ENCODE measurements around the gene CBLB. TPM values are rescaled to one million over a fixed set of nuclear protein-coding genes. Genes with fewer than 3 reads are reported as not detected.
"Not testable (repeated sequence)": the region's sequence is repeated elsewhere in the genome, so short reads cannot be mapped to it uniquely, and the experiment has no call there.

Gene CBLB
- total RNA-seq, 1 donor from 2014 or later = 146 TPM

GRCh38 chr3:105765308-105765639 is 103.5 kb downstream of the CBLB start:
- intact Hi-C loops (cut with micrococcal nuclease) = no loop called here
- peaks cover 32% of the 10 kb centered on the region for H3K9me3 Mint-ChIP-seq

GRCh38 chr3:105764378-105765307 is 104.2 kb downstream of the CBLB start:
- H3K4me1 Mint-ChIP-seq (ENCODE audit: low read depth) = peaks cover 58% of the 10 kb centered on the region
- H3K4me3 Mint-ChIP-seq (ENCODE audit: low read depth) = peak overlapping the region; percentile 55
- no peak for DNase-seq (ENCODE audit: low spot score)
- intact Hi-C loops (cut with micrococcal nuclease) = loop anchor here (1.0 to 5.0 kb wide), 3 partner anchors 10 to 568 kb away; no protein-coding TSS in a partner anchor
- peak overlapping the region; percentile 92 for H3K27ac Mint-ChIP-seq
- H3K36me3 Mint-ChIP-seq (ENCODE audit: low read depth) = peaks cover 84% of the 10 kb centered on the region
- H3K27me3 Mint-ChIP-seq (ENCODE audit: low read depth) = no peaks in the 10 kb centered on the region
- H3K9me3 Mint-ChIP-seq = peaks cover 32% of the 10 kb centered on the region

More at GRCh38 chr3:105765308-105765639, 103.5 kb downstream of the CBLB start:
- Mint-ChIP-seq H3K27ac (peak overlapping the region; percentile 92), H3K27me3 (ENCODE audit: low read depth) (no peaks in the 10 kb centered on the region), H3K4me1 (ENCODE audit: low read depth) (peaks cover 61% of the 10 kb centered on the region), H3K4me3 (ENCODE audit: low read depth) (no peak overlapping the region), H3K36me3 (ENCODE audit: low read depth) (peaks cover 86% of the 10 kb centered on the region)
- no peak for DNase-seq (ENCODE audit: low spot score)

GRCh38 chr3:105763659-105764036 is 105.2 kb downstream of the CBLB start:
- no peak for DNase-seq (ENCODE audit: low spot score)
- intact Hi-C loops (cut with micrococcal nuclease) = loop anchor here (1.0 to 5.0 kb wide), 3 partner anchors 10 to 569 kb away; no protein-coding TSS in a partner anchor
- peaks cover 53% of the 10 kb centered on the region for H3K4me1 Mint-ChIP-seq (ENCODE audit: low read depth)
- peak overlapping the region; percentile 71 for H3K27ac Mint-ChIP-seq
- peaks cover 85% of the 10 kb centered on the region for H3K36me3 Mint-ChIP-seq (ENCODE audit: low read depth)
- H3K9me3 Mint-ChIP-seq = peaks cover 36% of the 10 kb centered on the region
- peak overlapping the region; percentile 11 for H3K4me3 Mint-ChIP-seq (ENCODE audit: low read depth)
- no peaks in the 10 kb centered on the region for H3K27me3 Mint-ChIP-seq (ENCODE audit: low read depth)

- Mint-ChIP-seq H3K36me3 (ENCODE audit: low read depth) (peaks cover 86% of the 10 kb centered on the region), H3K27ac (peak overlapping the region; percentile 71), H3K4me1 (ENCODE audit: low read depth) (peaks cover 50% of the 10 kb centered on the region), H3K4me3 (ENCODE audit: low read depth) (no peak overlapping the region), H3K9me3 (peaks cover 38% of the 10 kb centered on the region), H3K27me3 (ENCODE audit: low read depth) (no peaks in the 10 kb centered on the region)
- DNase-seq (ENCODE audit: low spot score) = no peak
- intact Hi-C loops (cut with micrococcal nuclease) = loop anchor here (5.0 kb wide), 1 partner anchor 569 kb away; no protein-coding TSS in a partner anchor
These were observed 105.8 kb downstream of the CBLB start for GRCh38 chr3:105762749-105763658.

GRCh38 chr3:105762214-105762613 is 106.6 kb downstream of the CBLB start:
- not testable (repeated sequence) for DNase-seq (ENCODE audit: low spot score); H3K27me3 Mint-ChIP-seq (ENCODE audit: low read depth); H3K27ac Mint-ChIP-seq; H3K4me3 Mint-ChIP-seq (ENCODE audit: low read depth)
- Mint-ChIP-seq H3K4me1 (ENCODE audit: low read depth) (peaks cover 48% of the 10 kb centered on the region), H3K9me3 (peaks cover 45% of the 10 kb centered on the region), H3K36me3 (ENCODE audit: low read depth) (peaks cover 90% of the 10 kb centered on the region)
- intact Hi-C loops (cut with micrococcal nuclease) = loop anchor here (5.0 kb wide), 1 partner anchor 570 kb away; no protein-coding TSS in a partner anchor

GRCh38 chr3:105759442-105760078 is 109.3 kb downstream of the CBLB start:
- Mint-ChIP-seq H3K9me3 (peaks cover 49% of the 10 kb centered on the region), H3K27me3 (ENCODE audit: low read depth) (no peaks in the 10 kb centered on the region), H3K4me1 (ENCODE audit: low read depth) (peaks cover 43% of the 10 kb centered on the region), H3K4me3 (ENCODE audit: low read depth) (no peak overlapping the region), H3K36me3 (ENCODE audit: low read depth) (peaks cover 86% of the 10 kb centered on the region), H3K27ac (no peak overlapping the region)
- intact Hi-C loops (cut with micrococcal nuclease) = loop anchor here (5.0 kb wide), 1 partner anchor 573 kb away; no protein-coding TSS in a partner anchor
- DNase-seq (ENCODE audit: low spot score) = no peak

- Mint-ChIP-seq H3K9me3 (peaks cover 47% of the 10 kb centered on the region), H3K27me3 (ENCODE audit: low read depth) (no peaks in the 10 kb centered on the region), H3K4me1 (ENCODE audit: low read depth) (peaks cover 42% of the 10 kb centered on the region), H3K27ac (no peak overlapping the region), H3K36me3 (ENCODE audit: low read depth) (peaks cover 85% of the 10 kb centered on the region), H3K4me3 (ENCODE audit: low read depth) (no peak overlapping the region)
- no peak for DNase-seq (ENCODE audit: low spot score)
- intact Hi-C loops (cut with micrococcal nuclease) = no loop called here
These were observed 110.4 kb downstream of the CBLB start for GRCh38 chr3:105758451-105758850.

GRCh38 chr3:105755121-105755886 is 113.5 kb downstream of the CBLB start:
- Mint-ChIP-seq H3K27ac (peak overlapping the region; percentile 76), H3K27me3 (ENCODE audit: low read depth) (no peaks in the 10 kb centered on the region), H3K4me3 (ENCODE audit: low read depth) (peak overlapping the region; percentile 21), H3K9me3 (peaks cover 24% of the 10 kb centered on the region), H3K4me1 (ENCODE audit: low read depth) (peaks cover 56% of the 10 kb centered on the region), H3K36me3 (ENCODE audit: low read depth) (peaks cover 69% of the 10 kb centered on the region)
- no peak for DNase-seq (ENCODE audit: low spot score)
- intact Hi-C loops (cut with micrococcal nuclease) = loop anchor here (1.0 kb wide), 1 partner anchor 673 kb away; no protein-coding TSS in a partner anchor

- peaks cover 13% of the 10 kb centered on the region for H3K9me3 Mint-ChIP-seq
- peak; percentile 39 for DNase-seq (ENCODE audit: low spot score)
- H3K27me3 Mint-ChIP-seq (ENCODE audit: low read depth) = no peaks in the 10 kb centered on the region
- peak overlapping the region; percentile 48 for H3K4me3 Mint-ChIP-seq (ENCODE audit: low read depth)
- H3K4me1 Mint-ChIP-seq (ENCODE audit: low read depth) = peaks cover 70% of the 10 kb centered on the region
- H3K27ac Mint-ChIP-seq = peak overlapping the region; percentile 95
- intact Hi-C loops (cut with micrococcal nuclease) = loop anchor here (1.0 to 5.0 kb wide), 11 partner anchors 9 to 424 kb away; no protein-coding TSS in a partner anchor
- H3K36me3 Mint-ChIP-seq (ENCODE audit: low read depth) = peaks cover 64% of the 10 kb centered on the region
These were observed 115.9 kb downstream of the CBLB start for GRCh38 chr3:105752791-105753415.

- H3K27me3 Mint-ChIP-seq (ENCODE audit: low read depth) = no peaks in the 10 kb centered on the region
- H3K4me1 Mint-ChIP-seq (ENCODE audit: low read depth) = peaks cover 70% of the 10 kb centered on the region
- peaks cover 9% of the 10 kb centered on the region for H3K9me3 Mint-ChIP-seq
- H3K4me3 Mint-ChIP-seq (ENCODE audit: low read depth) = peak overlapping the region; percentile 21
- H3K36me3 Mint-ChIP-seq (ENCODE audit: low read depth) = peaks cover 80% of the 10 kb centered on the region
- H3K27ac Mint-ChIP-seq = peak overlapping the region; percentile 88
- intact Hi-C loops (cut with micrococcal nuclease) = loop anchor here (1.0 kb wide), 1 partner anchor 27 kb away; no protein-coding TSS in a partner anchor
- no peak for DNase-seq (ENCODE audit: low spot score)
These were observed 121.1 kb downstream of the CBLB start for GRCh38 chr3:105747696-105748095.

GRCh38 chr3:105747060-105747541 is 121.7 kb downstream of the CBLB start:
- intact Hi-C loops (cut with micrococcal nuclease) = loop anchor here (1.0 kb wide), 1 partner anchor 27 kb away; no protein-coding TSS in a partner anchor
- H3K4me3 Mint-ChIP-seq (ENCODE audit: low read depth) = no peak overlapping the region
- peaks cover 64% of the 10 kb centered on the region for H3K4me1 Mint-ChIP-seq (ENCODE audit: low read depth)
- peaks cover 10% of the 10 kb centered on the region for H3K9me3 Mint-ChIP-seq
- peaks cover 77% of the 10 kb centered on the region for H3K36me3 Mint-ChIP-seq (ENCODE audit: low read depth)
- no peaks in the 10 kb centered on the region for H3K27me3 Mint-ChIP-seq (ENCODE audit: low read depth)
- peak overlapping the region; percentile 88 for H3K27ac Mint-ChIP-seq
- no peak for DNase-seq (ENCODE audit: low spot score)

Data from activated T-helper 2 cell treated with anti-CD3 and anti-CD28 coated beads, Interferon-gamma antibody, Interleukin-2, Interleukin-4, amounts not matched to agents 10 μg/mL and 5 μg/mL and 100 μg/mL, durations not matched to agents 14 hours and 24 hours and 36 hours (primary cell).